ENCODE data around the gene JMJD8. TPM values are rescaled to one million over a fixed set of nuclear protein-coding genes. Genes with fewer than 3 reads are reported as not detected.

JMJD8 gene
- total and polyA plus RNA-seq, 3 experiments from 2014 or later, result 53.0 to 56.6 (median 55.9) TPM

DNA sequence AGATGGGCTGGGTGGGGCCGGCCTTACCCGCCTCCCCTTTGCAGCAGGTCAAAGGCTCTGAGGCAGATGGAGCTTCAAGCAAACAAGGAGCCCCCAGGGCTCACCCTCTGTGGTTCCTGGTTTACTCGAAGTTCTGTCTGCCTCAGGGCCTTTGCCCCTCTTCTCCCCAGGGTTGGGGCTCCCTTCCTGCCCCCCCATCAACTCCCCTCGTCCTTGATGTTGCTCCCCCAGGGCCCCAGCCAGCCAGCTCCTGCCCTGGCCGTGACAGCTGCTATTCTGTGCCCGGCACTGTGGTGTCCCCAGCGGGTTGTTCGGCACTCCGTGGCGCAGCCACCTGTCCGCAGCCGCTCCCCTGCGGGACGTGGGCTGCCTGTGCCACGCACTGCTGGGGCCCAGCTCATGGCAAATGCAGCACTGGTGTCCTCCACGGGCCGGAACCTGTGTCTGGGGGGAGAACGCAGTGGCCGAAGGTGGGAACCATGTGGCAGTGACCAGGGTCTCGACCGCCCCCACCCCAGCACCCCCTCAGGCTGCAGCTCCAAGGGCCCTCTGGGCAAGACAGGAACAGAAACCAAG lies 26.5 kb upstream of the JMJD8 start:
- no peak overlapping the region for H3K27ac Mint-ChIP-seq
- ChIA-PET CTCF (interaction anchor here (1.2 to 22.8 kb wide), 8 partner anchors 8 to 392 kb away, joined by 3 to 332 read pairs (median 5); partner anchors contain the start of genes ANTKMT, CCDC78, CHTF18 and CIAO3), POLR2A (no interaction called here)
- Histone ChIP-seq H3K27ac (ENCODE audit: low read depth, low read length) (no peak overlapping the region), H3K36me3 (ENCODE audit: insufficient read depth, low read length) (no peaks in the 10 kb centered on the region), H3K4me1 (ENCODE audit: insufficient read depth, low read length) (peaks cover 4% of the 10 kb centered on the region), H3K27me3 (ENCODE audit: insufficient read depth, low read length, poor library complexity, severe bottlenecking) (peaks cover 40% of the 10 kb centered on the region), H3K9me3 (ENCODE audit: low read length) (no peaks in the 10 kb centered on the region), H3K4me3 (ENCODE audit: low read length) (no peak overlapping the region)
- H3K27me3 Mint-ChIP-seq, result peaks cover 25 to 46% of the 10 kb centered on the region in 2 donors
- peaks cover 1 to 13% (median 4%) of the 10 kb centered on the region in 3 donors for H3K4me1 Mint-ChIP-seq
- H3K4me3 Mint-ChIP-seq, result no peak overlapping the region
- DNase-seq, result no peak
- no peaks in the 10 kb centered on the region for H3K36me3 Mint-ChIP-seq
- no peaks in the 10 kb centered on the region for H3K9me3 Mint-ChIP-seq

DNA sequence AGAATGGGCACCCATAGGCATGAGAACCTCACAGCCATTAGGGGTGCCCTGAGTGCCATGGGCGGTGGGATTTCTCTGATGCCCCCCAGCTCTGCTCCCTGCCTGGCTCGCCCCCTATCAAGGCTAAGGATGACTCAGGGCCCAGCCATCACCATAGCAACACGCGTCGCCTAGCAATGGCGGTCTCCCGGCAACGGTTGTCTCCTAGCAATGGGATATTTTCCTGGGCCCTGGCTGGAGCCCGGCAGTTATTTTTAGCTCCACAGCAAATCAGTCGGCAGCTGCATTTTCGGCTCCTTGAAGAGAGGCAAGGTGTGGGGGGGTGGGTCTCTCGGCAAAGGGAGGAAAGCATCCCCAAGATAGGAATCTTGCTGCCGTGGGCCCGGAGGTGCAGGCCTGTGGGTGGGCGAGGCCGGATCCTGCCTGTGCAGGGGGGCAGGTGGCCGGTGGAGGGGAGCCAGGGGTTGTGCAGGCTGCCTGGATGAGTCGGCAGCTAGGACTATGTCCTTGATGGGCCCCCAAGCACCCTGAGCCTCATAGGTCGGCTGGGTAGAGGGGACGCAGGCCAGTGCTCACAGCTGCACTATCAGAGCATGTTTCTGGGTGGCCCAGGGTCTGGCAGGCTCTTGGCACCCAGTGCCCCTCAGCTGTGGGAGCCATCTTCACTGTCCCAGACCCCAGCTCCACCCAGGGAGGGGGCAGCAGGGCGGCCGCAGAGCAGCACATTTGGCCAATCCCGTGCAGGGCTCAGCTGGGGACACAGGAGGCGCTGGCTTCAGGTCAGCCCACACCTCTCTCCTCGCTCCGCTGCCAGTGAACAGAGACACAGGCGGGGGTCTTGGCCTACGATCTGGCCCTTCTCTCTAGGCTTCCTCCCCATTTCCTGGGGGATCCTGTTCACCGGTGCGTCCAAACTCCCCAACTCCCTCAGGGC lies 25.7 kb upstream of the JMJD8 start:
- no peak overlapping the region for H3K27ac Mint-ChIP-seq
- no peak for DNase-seq
- POLR2A ChIA-PET, result interaction anchor here (0.6 kb wide), 2 partner anchors 73 to 387 kb away, joined by 3 to 6 read pairs; no protein-coding TSS in a partner anchor
- peaks cover 1 to 13% (median 4%) of the 10 kb centered on the region in 3 donors for H3K4me1 Mint-ChIP-seq
- peaks cover 43% of the 10 kb centered on the region for H3K27me3 ChIP-seq (ENCODE audit: insufficient read depth, low read length, poor library complexity, severe bottlenecking)
- H3K4me3 ChIP-seq (ENCODE audit: low read length), result no peak overlapping the region
- CTCF ChIA-PET, result interaction anchor here (1.2 to 22.8 kb wide), 8 partner anchors 9 to 393 kb away, joined by 3 to 332 read pairs (median 5); partner anchors contain the start of genes ANTKMT, CCDC78, CHTF18 and CIAO3
- no peaks in the 10 kb centered on the region for H3K36me3 Mint-ChIP-seq
- H3K27me3 Mint-ChIP-seq, result peaks cover 25 to 46% of the 10 kb centered on the region in 2 donors
- no peaks in the 10 kb centered on the region for H3K9me3 Mint-ChIP-seq
- no peaks in the 10 kb centered on the region for H3K9me3 ChIP-seq (ENCODE audit: low read length)
- peaks cover 4% of the 10 kb centered on the region for H3K4me1 ChIP-seq (ENCODE audit: insufficient read depth, low read length)
- H3K36me3 ChIP-seq (ENCODE audit: insufficient read depth, low read length), result no peaks in the 10 kb centered on the region
- H3K27ac ChIP-seq (ENCODE audit: low read depth, low read length), result no peak overlapping the region
- H3K4me3 Mint-ChIP-seq, result no peak overlapping the region

DNA sequence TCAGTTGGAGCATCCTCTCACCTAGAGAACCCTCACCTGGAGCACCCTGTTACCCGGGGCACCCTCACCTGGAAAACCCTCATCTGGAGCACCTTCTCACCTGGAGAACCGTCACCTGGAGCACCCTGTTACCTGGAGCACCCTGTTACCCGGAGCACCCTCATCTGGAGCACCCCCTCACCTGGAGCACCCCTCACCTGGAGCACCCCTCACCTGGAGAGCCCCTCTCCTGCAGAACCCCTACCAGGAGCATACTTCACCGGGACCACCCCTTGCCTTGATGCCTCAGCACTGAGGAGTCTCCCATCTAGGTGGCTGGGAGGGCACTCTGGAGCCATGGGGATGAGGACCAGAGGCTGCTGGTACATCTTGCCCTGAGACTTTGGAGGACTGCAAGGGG lies 24.8 kb upstream of the JMJD8 start:
- no peak overlapping the region for H3K4me3 Mint-ChIP-seq
- DNase-seq, result no peak
- Histone ChIP-seq H3K36me3 (ENCODE audit: insufficient read depth, low read length) (no peaks in the 10 kb centered on the region), H3K27ac (ENCODE audit: low read depth, low read length) (no peak overlapping the region), H3K9me3 (ENCODE audit: low read length) (no peaks in the 10 kb centered on the region), H3K27me3 (ENCODE audit: insufficient read depth, low read length, poor library complexity, severe bottlenecking) (peaks cover 50% of the 10 kb centered on the region), H3K4me1 (ENCODE audit: insufficient read depth, low read length) (no peaks in the 10 kb centered on the region), H3K4me3 (ENCODE audit: low read length) (no peak overlapping the region)
- peaks cover 26 to 46% of the 10 kb centered on the region in 2 donors for H3K27me3 Mint-ChIP-seq
- H3K9me3 Mint-ChIP-seq, result no peaks in the 10 kb centered on the region
- H3K4me1 Mint-ChIP-seq, result peaks cover 1 to 13% (median 4%) of the 10 kb centered on the region in 3 donors
- POLR2A ChIA-PET, result interaction anchor here (0.6 kb wide), 2 partner anchors 72 to 388 kb away, joined by 3 to 6 read pairs; no protein-coding TSS in a partner anchor
- H3K27ac Mint-ChIP-seq, result no peak overlapping the region
- no peaks in the 10 kb centered on the region for H3K36me3 Mint-ChIP-seq
- CTCF ChIA-PET, result interaction anchor here (1.6 to 22.8 kb wide), 4 partner anchors 10 to 76 kb away, joined by 4 to 332 read pairs (median 57); partner anchors contain the start of genes CHTF18, CIAO3, HAGHL and RPUSD1

DNA sequence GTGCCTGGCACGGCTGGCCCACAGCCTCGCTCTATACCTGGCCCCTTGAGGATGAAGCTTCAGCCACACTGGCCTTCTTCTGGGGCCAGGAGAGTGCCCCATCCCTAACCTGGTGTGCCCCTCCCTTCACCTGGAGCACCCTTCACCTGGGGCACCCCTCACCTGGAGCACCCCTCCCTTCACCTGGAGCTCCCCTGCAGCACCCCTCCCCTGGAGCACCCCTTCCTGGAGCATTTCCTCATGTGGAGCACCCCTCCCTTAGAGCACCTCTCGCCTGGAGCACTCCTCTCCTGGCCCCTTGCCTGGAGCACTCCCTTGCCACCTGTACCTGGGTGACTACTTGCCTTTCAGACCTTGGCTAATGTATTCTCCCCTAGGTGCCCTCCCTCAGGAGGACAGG lies 23.9 kb upstream of the JMJD8 start:
- H3K27me3 ChIP-seq (ENCODE audit: insufficient read depth, low read length, poor library complexity, severe bottlenecking), result peaks cover 56% of the 10 kb centered on the region
- POLR2A ChIA-PET, result no interaction called here
- peaks cover 28 to 46% of the 10 kb centered on the region in 2 donors for H3K27me3 Mint-ChIP-seq

DNA sequence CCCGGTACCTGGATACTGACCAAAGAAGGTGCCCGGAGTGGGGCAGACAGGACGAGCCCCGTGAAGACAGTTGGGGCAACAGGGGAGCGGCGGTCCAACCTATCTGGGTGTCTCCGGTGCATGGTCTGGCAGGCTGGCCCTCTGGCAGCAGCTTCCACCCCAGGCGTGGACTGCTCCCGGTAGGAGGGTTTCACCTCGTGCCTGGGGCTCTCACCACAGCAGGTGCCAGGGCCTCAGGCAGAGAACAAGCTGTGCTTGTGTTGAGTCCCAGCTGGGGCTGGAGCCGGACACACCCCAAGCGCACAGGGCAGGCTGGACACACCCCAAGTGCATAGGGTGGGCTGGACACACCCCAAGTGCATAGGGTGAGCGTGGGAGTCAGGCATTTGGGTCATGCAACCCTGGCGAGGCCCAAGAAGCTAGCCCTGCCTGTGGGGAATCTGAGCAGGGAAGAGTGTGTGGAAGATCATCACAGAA lies 23.0 kb upstream of the JMJD8 start:
- Histone ChIP-seq H3K36me3 (ENCODE audit: insufficient read depth, low read length) (no peaks in the 10 kb centered on the region), H3K27me3 (ENCODE audit: insufficient read depth, low read length, poor library complexity, severe bottlenecking) (peaks cover 64% of the 10 kb centered on the region), H3K9me3 (ENCODE audit: low read length) (no peaks in the 10 kb centered on the region), H3K4me3 (ENCODE audit: low read length) (no peak overlapping the region), H3K4me1 (ENCODE audit: insufficient read depth, low read length) (no peaks in the 10 kb centered on the region), H3K27ac (ENCODE audit: low read depth, low read length) (no peak overlapping the region)
- DNase-seq, result no peak
- ChIA-PET CTCF (interaction anchor here (2.3 to 22.8 kb wide), 2 partner anchors 14 to 29 kb away, joined by 11 to 332 read pairs; partner anchors contain the start of genes ANTKMT, CIAO3 and HAGHL), POLR2A (interaction anchor here (0.9 kb wide), 1 partner anchor 12 kb away, joined by 4 read pairs; no protein-coding TSS in a partner anchor)
- Mint-ChIP-seq H3K9me3 (no peaks in the 10 kb centered on the region), H3K4me1 (peaks cover 0 to 13% (median 4%) of the 10 kb centered on the region in 3 donors), H3K4me3 (no peak overlapping the region), H3K27ac (no peak overlapping the region), H3K36me3 (no peaks in the 10 kb centered on the region), H3K27me3 (peaks cover 36 to 51% of the 10 kb centered on the region in 2 donors)

More for the DNA sequence above, 23.9 kb upstream of the JMJD8 start:
- H3K9me3 ChIP-seq (ENCODE audit: low read length), result no peaks in the 10 kb centered on the region
- no peaks in the 10 kb centered on the region for H3K36me3 ChIP-seq (ENCODE audit: insufficient read depth, low read length)
- H3K4me1 ChIP-seq (ENCODE audit: insufficient read depth, low read length), result no peaks in the 10 kb centered on the region
- H3K36me3 Mint-ChIP-seq, result no peaks in the 10 kb centered on the region
- H3K4me3 Mint-ChIP-seq, result peak overlapping the region in 3 of 7 donors; percentile 33 to 47 (median 44)
- H3K4me1 Mint-ChIP-seq, result peaks cover 1 to 13% (median 4%) of the 10 kb centered on the region in 3 donors
- H3K9me3 Mint-ChIP-seq, result no peaks in the 10 kb centered on the region
- H3K27ac ChIP-seq (ENCODE audit: low read depth, low read length), result no peak overlapping the region
- CTCF ChIA-PET, result interaction anchor here (2.3 to 22.8 kb wide), 2 partner anchors 13 to 28 kb away, joined by 11 to 332 read pairs; partner anchors contain the start of genes ANTKMT, CIAO3 and HAGHL
- no peak for DNase-seq
- H3K27ac Mint-ChIP-seq, result no peak overlapping the region
- no peak overlapping the region for H3K4me3 ChIP-seq (ENCODE audit: low read length)

DNA sequence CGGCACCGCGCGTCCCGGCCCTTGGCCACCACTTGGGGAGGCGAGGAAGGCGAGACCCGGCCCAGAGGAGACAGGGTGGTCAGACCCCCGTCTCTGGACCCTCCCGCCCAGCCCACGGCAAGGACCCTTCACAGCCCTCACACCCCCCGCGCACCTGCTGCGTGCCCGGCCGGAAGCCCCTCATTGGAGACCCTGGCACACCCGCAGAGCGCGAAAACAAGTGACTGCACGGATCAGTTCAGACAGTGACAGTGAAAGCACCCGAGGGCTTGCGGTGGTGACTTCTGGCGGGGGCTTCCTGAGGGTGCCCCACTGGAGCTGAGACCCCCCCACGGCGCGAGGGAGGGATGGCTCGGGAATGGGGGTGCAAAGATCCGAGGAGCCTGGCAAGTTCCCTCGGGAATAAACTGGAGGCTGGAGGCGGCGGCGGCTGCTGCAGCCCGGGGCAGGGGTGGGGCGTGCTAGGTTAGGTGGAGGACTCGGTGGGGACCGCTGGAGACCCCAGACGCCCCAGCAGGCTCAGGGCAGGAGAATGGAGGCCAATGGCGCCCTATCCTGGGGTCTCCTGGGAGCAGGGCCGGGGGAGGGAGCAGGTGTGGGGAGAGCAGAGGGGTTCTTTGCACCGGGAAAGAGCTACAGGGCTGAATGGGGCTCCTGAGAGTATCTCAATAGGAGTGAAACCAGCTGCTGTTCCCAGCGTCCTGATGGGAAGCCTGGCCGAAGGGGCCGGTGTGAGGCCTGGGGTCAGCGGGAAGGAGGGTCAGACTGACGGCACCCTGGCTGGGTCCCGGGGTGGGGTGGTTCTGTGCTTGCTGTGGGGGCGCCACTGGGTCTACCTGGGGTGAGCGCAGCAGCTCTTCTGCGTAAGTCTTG lies 22.3 kb upstream of the JMJD8 start:
- no peak for DNase-seq
- no peak overlapping the region for H3K4me3 ChIP-seq (ENCODE audit: low read length)
- no peaks in the 10 kb centered on the region for H3K36me3 Mint-ChIP-seq
- H3K27me3 Mint-ChIP-seq, result peaks cover 36 to 51% of the 10 kb centered on the region in 2 donors
- no peaks in the 10 kb centered on the region for H3K4me1 ChIP-seq (ENCODE audit: insufficient read depth, low read length)
- no peak overlapping the region for H3K27ac Mint-ChIP-seq
- ChIA-PET POLR2A (no interaction called here), CTCF (interaction anchor here (2.3 to 22.8 kb wide), 2 partner anchors 15 to 30 kb away, joined by 11 to 332 read pairs; partner anchors contain the start of genes ANTKMT, CIAO3 and HAGHL)
- no peak overlapping the region for H3K27ac ChIP-seq (ENCODE audit: low read depth, low read length)
- peaks cover 70% of the 10 kb centered on the region for H3K27me3 ChIP-seq (ENCODE audit: insufficient read depth, low read length, poor library complexity, severe bottlenecking)
- peaks cover 0 to 13% (median 4%) of the 10 kb centered on the region in 3 donors for H3K4me1 Mint-ChIP-seq
- H3K9me3 ChIP-seq (ENCODE audit: low read length), result no peaks in the 10 kb centered on the region
- H3K9me3 Mint-ChIP-seq, result no peaks in the 10 kb centered on the region
- no peaks in the 10 kb centered on the region for H3K36me3 ChIP-seq (ENCODE audit: insufficient read depth, low read length)
- H3K4me3 Mint-ChIP-seq, result peak overlapping the region in 3 of 7 donors; percentile 29 to 81 (median 41)

Measured in CD8-positive, alpha-beta memory T cell (primary cell).